Sigmoid colon (tissue), 3 donors: ENCODE measurements around the gene PLXND1.

Experiments
- CTCF ChIP-seq, 4 experiments: fragments of 450-650 bp in 3 of 4; fragments of 200-600 bp in 1 of 4; IDR thresholded peaks; one replicate each; pipeline ENCODE4 v1.5.1; 2016 to 2019; ENCODE audit warnings: antibody characterized with exemption in 4 of 4, mild to moderate bottlenecking in 3 of 4, moderate library complexity in 2 of 4
- POLR2A ChIP-seq, 2 donors: fragments of 450-650 bp; IDR thresholded peaks; one replicate each; pipeline ENCODE4 v1.6.1; 2016; ENCODE audit warnings: antibody characterized with exemption in 2 of 2, mild to moderate bottlenecking in 2 of 2, moderate library complexity in 2 of 2

- TF ChIP-seq CTCF (IDR thresholded peaks at IDR 0.05) (no peak), POLR2A (IDR thresholded peaks at IDR 0.05) (no peak)
These were observed 48.2 kb downstream of the PLXND1 start for GRCh38 chr3:129558081-129558771.
